DMS53 treated with DMSO at 0.1 percent for 48 hours (cell line): ENCODE results near the gene SLC22A9.
"Not testable (repeated sequence)": the region's sequence is repeated elsewhere in the genome, so short reads cannot be mapped to it uniquely, and the experiment has no call there.

Experiments used
- DNase-seq: peaks from one replicate; lab custom pipeline; 2025; ENCODE audit not compliant: unreplicated experiment; lab: John Stamatoyannopoulos, UW

Gene SLC22A9

DNA sequence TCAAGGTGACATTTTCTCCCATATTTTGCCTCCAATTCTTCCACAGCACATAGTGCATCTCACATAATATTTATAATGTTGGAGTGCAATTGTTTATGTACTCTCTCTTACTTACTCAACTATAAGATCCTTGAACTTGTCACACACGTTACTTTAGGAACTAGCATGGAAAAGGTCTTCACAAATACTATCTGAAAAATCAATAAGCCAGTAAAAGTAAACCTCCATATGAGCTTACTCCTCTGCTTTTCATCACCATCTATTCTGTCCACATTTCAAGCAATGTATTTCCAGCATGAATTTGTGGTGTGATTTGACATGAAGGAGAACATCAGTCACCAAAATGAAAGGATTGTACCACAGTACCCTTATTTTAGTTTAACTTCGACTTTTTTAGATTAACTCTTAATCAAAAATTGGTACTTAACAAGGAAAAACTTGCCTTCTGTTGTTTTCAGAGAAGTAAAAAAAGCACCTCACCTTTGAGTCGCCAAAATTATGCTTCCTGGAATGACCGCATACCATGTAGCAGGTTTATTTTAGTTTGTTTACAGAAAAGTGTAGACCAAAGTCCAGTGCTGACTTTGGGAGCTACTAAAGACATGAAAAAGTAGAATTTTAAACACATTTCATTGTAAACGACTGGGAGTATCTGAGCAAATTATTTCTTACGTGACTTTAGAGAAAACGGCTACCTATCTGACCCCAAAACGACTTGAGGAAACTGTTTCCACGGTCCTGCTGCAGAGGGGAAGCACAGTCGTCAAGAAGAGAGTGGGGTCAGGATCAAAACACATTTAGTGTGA lies at the start of gene SLC22A9:
SLC22A9 (plus strand) TSS at position 621 of the 806 bp plus-strand sequence. CDS start 272 bp downstream, outside the sequence.
- no peak for DNase-seq

DNA sequence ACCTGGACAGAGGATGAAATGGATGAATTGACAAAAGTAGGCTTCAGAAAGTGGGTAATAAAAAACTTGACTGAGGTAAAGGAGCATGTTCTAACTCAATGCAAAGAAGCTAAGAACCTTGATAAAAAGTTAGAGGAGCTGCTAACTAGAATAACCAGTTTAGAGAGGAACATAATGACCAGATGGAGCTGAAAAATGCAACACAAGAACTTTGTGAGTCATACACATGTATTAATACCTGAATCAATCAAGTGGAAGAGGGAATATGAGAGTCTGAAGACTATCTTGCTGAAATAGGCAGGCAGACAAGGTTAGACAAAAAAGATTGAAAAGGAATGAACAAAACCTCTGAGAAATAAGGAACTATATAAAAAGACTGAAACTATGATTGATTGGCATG lies 47.9 kb upstream of the SLC22A9 start:
- no peak for DNase-seq

DNA sequence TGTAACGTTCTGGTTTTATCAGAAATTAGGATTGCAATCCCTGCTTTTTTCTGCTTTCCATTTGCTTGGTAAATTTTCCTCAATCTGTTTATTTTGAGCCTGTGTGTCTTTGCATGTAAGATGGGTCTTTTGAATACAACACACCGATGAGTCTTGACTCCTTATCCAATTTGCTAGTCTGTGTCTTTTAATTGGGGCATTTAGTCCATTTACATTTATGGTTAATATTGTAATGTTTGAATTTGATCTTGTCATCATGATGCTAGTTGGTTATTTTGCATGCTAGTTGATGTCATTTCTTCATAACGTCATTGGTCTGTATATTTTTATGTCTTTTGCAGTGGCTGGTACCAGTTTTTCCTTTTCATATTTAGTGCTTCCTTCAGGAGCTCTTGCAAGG lies 34.5 kb upstream of the SLC22A9 start:
- DNase-seq = not testable (repeated sequence)

DNA sequence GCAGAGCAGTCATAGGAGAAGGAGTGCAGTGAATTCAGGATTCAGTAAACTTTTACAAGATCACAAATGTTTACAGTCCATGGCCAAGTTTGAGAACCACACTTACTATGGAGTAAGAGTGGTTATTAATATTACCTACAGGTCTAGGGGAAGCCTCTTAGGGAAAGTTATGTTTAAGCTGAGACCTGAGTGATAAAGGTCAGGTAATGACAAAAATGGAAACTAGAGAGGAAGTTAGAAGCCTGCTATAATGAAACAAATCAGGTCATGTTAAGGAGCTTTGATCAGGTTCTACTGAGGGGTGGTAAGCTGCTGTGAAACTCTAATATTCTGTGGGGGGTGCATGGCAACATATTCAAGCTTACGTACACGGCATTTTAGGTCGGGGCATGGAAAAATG lies 32.5 kb upstream of the SLC22A9 start:
- DNase-seq = no peak

DNA sequence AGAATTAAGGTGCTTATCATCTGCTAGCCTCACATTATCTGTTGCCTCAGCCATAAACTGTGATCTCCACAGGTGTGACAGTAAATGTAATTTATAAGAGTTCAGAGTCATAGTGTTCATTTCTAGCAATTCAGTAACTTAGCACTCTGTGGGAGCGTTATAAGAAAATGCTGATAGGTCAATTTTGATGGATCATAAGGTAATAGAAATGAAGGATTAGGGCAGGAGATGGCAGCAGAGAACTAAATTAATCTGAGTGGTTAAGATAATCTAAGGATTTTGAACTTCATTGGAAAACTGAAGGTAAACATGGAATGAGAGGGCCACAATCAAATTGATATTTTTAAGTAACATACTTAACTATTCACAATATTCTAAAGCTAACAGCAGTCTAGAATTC lies 26.5 kb upstream of the SLC22A9 start:
- no peak for DNase-seq

DNA sequence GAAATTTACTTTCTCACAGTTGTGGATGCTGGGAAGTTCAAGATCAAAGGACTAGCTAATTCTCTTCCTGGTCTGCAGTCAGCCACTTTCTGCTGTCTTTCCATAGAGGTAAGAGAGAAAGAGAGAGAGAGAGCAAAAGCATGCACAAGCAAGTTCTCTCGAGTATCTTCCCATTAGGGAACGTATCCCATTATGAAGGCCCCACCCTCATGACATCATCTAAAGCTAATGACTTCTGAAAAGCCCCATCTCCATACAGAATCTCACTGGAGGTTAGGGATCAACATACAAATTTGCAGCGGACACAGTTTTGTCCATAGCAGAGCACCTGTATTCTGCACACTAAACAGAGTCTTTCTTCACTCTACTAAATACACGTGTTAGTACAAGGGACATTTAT lies 17.4 kb upstream of the SLC22A9 start:
- DNase-seq = no peak

DNA sequence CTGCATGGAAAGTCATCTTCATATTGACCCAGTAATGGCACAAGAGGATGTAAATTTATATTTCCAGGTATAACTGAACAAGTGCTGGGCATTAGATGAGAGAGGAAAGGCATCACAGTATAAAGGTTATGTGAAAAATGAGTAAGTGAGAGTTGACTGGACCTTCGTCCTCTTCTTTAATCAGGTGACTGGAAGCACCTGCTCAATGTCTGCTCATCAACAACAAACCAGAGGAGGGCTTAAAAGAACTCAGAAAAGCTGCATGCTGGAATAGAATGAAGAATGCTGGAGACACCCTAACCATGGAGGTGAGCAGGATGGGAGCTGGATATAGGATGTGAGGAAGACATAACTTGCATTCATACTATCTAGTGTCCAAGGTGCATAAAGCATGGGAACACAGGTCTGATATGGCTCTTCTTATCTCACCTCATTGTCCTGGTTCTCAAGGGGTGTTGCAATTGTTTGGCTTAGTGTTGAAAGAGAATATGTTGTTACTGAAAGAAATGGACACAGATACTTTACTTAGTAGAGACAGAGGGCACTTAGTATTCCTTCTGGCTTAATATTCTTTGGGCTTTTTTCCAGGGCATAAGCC lies 7.3 kb upstream of the SLC22A9 start:
- no peak for DNase-seq

DNA sequence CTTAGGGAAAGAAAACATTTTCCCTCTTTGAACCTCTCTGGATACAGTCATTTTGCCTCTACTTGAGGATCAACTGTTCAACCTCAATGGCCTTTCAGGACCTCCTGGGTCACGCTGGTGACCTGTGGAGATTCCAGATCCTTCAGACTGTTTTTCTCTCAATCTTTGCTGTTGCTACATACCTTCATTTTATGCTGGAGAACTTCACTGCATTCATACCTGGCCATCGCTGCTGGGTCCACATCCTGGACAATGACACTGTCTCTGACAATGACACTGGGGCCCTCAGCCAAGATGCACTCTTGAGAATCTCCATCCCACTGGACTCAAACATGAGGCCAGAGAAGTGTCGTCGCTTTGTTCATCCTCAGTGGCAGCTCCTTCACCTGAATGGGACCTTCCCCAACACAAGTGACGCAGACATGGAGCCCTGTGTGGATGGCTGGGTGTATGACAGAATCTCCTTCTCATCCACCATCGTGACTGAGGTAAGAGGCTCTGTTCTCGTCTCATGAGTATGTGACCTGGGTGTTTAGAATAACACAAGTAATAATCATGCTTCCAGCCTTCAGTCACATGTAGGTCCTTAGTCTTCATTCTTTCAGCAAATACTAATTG lies 495 bp downstream of the SLC22A9 start:
- DNase-seq = no peak

DNA sequence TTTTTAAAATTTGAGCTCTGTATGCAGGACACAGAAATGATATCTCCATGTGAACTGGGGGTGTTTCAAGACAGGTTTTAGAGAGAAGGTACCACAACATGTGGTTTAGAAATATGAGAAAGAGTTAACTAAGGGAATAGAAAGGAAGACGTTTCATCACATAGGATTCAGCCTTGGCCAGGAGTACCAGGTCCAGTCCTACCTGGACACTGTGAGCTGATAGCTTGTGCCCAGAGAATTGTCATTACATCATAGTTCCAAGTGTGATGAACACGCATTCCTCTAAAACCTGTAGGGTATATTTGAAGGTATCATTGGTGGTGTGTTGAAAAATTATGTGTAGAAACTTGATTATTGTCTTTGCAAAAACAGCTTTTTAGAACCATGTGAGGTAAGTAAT lies 1.8 kb downstream of the SLC22A9 start:
- no peak for DNase-seq

DNA sequence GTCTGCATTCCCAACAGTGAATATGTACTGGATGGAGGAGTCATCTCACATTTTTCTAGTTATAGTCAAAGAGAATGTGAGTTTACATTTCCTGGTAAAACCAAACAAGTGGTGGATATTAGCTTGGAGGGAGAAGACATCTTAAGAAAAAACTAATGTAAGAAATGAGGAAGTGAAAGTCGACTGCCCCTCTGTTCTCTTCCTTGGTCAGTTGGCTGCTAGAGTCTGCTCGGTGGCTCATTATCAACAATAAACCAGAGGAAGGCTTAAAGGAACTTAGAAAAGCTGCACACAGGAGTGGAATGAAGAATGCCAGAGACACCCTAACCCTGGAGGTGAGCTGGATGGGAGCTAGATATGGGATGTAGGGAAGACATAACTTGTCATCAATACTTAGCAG lies 5.8 kb downstream of the SLC22A9 start:
- no peak for DNase-seq

DNA sequence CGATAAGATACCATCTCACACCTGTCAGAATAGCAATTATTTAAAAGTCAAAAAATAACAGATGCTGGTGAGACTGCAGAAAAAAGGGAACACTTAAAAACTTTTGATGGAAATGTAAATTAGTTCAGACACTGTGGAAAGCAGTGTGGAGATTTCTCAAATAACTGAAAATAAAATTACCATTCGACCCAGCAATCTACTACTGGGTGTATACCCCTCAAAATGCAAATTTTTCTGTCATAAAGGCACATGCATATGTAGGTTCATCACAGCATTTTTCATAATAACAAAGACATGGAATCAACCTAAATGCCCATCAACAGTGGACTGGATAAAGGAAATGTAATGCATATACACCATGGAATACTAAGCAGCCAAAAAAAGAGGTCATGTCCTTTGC lies 10.5 kb downstream of the SLC22A9 start:
- DNase-seq = no peak

DNA sequence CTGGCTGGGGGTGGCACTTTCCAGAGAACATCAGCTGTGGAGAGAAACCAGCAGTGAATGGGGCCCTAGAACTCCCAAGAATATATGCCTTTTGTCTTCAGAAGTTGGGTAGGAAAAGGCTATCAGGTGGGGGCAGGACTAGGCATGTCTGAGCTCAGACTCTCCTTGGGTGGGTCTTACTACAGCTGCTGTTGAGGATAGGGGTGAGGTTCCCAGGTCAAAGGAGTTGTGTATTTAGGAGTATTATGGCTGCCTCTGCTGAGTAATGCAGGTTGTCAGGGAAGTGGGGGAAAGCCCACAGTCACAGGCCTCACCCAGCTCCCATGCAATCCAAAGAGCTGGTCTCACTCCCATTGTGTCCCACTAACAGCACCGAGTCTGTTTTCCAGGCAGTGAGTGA lies 26.1 kb downstream of the SLC22A9 start:
- no peak for DNase-seq

DNA sequence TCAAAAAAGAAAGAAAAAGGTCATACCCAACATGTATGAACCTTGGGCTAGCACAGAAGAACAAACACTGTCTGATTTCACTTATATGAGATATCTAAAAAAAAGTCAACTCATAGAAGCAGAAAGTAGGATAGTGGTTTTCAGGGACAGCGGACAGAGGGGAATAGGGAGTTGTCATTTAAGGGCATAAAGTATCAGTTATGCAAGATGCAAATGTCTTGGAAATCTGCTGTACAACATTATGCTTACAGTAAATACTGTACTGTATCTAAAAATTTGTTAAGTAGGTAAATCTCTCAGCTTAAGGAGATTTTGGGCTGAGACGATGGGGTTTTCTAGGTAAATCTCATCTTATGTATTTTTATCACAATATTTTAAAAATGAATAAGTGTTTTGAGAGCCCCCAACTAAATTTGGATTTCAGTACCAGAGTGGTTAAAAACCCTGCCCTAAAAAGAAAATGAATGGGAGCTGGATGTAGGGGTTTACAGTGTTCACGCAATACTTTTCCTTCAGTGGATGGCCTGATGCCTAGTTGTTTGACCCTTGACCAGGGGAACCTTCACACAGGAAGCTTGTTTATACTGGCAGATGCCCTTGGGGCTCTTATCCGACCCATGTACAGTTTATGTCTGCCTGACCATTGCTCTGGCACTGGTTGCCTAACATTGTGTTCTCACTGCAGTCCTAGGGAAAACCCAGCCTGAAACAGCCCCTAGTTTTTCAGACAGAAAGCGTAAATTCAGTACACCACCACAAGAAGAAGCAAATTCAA lies 34.8 kb downstream of the SLC22A9 start:
- DNase-seq = no peak

DNA sequence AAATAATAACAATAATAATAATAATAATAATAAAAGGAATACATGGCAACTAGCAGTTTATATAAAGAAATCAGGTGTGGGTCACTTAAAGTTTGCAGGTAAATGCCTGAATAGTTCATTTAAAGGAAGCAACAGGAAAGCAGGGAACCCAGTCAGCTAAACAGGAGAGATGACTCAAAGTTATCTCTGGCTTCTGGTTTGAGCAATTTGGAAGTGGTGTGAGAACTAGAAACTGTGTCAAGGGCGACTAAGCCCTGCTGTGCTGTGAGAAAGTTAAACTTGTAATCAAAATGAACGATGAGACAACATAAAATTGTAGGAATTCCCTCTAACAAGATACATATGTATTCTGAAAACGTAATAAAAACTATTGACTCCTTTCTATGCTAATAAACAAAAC lies 35.5 kb downstream of the SLC22A9 start:
- no peak for DNase-seq

DNA sequence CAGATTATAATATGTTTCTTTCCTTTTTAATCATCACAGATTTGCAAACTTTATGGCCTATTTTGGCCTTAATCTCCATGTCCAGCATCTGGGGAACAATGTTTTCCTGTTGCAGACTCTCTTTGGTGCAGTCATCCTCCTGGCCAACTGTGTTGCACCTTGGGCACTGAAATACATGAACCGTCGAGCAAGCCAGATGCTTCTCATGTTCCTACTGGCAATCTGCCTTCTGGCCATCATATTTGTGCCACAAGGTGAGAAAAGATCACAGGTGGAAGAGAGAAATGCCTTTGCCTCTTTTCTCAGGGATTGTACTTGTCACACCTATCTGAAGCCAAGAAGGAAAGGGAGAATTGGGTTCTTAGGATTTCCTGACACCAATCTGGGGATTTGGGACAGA lies 36.9 kb downstream of the SLC22A9 start:
- DNase-seq = no peak

DNA sequence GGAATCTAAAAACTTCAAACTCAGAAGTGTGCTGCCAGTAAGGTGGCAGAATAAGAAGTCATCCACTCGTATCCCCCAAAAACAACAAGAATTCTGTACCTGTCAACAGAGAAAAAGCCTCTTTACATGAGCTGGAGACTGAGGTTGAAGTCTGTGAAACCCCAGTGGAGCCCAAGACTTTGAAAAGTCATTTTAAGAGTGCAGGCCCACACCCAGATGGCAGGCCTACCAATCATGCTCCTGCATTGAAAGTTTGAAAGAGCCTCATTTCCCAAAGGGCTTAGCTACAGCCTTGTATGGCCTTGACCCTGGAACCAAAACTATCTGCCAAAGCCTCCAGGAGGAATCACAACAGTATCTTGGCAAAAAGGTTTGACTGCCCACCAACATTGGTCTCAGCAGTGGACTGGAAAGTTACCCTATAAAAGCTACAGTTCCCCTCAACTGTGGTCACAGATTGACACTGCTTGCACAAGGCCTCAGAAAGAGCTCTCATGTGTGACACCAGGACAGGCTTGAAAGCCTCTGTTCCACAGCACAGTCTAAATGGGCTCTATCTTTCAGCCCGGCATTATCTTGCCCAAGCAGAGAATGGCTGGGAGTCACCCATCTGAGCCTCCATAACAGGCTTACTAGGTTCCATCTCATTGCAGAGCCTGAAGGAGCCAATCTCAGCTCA lies 47.7 kb downstream of the SLC22A9 start:
- DNase-seq = no peak

DNA sequence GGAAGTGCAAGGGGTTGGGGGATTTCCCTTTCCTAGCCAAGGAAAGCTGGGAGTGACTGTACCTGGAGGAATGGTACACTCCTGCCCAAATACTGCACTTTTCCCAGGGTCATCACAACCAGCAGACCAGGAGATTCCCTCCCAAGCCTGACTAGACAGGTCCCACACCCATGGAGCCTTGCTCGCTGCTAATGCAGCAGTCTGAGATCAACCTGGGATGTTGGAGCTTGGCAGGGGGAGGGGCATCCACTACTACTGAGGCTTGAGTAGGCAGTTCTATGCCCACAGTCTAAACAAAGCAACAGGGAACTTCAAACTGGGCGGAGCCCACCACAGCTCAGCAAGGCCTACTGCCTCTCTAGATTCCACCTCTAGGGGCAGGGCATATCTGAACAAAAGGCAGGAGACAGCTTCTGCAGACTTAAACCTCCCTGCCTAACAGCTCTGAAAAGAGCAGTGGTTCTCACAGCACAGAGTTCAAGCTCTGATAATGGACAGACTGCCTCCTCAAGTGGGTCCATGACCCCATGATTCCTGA lies 58.5 kb downstream of the SLC22A9 start:
- DNase-seq = no peak

DNA sequence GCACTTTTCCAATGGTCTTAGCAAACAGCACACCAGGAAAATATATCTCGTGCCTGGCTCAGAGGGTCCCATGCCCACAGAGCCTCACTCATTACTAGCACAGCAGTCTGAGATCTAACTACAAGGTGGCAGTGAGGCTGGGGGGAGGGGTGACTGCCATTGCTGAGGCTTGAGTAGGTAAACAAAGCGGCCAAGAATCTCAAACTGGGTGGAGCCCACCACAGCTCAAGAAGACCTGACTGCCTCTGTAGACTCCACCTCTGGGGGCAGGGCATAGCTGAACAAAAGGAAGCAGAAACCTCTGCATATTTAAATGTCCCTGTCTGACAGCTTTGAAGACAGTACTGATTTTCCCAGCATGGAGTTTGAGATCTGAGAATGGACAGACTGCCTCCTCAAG lies 61.1 kb downstream of the SLC22A9 start:
- DNase-seq = not testable (repeated sequence)

DNA sequence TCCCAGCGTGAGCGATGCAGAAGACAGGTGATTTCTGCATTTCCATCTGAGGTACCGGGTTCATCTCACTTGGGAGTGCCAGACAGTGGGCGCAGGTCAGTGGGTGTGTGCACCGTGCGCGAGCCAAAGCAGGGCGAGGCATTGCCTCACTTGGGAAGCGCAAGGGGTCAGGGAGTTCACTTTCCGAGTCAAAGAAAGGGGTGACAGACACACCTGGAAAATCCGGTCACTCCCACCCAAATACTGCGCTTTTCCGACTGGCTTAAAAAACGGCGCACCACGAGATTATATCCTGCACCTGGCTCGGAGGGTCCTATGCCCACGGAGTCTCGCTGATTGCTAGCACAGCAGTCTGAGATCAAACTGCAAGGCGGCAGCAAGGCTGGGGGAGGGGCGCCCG lies 65.8 kb downstream of the SLC22A9 start:
- not testable (repeated sequence) for DNase-seq

DNA sequence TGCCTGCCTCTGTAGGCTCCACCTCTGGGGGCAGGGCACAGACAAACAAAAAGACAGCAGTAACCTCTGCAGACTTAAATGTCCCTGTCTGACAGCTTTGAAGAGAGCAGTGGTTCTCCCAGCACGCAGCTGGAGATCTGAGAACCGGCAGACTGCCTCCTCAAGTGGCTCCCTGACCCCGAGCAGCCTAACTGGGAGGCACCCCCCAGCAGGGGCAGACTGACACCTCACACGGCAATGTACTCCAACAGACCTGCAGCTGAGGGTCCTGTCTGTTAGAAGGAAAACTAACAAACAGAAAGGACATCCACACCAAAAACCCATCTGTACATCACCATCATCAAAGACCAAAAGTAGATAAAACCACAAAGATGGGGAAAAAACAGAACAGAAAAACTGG lies 66.2 kb downstream of the SLC22A9 start:
- DNase-seq = not testable (repeated sequence)

DNA sequence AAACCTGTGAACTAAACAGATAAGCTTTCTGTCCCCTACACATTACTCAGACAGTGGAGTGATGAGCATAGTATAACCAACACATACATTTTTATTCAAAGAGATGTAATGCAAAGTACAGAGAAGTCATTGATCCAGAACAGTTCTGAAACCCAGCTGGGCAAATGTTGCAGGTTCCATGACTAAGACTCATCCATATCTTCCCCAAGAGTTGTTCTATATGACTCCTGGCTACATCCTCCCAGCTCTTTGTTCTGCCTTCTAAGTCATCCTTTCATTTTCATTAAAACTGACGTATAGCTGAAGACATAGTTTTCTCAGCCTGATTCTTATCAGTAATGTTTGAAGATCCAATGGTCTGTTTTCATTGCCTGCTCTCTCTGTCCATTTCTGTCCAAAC lies 74.1 kb downstream of the SLC22A9 start:
- no peak for DNase-seq
